GM08714 (cell line): ENCODE results near the gene DPP6.

Experiments
- H3K4me3 ChIP-seq: fragments of 200-500 bp; sonication (Bioruptor generic); 2 replicates; pipeline ENCODE4 v1.5.1; 2014; ENCODE audit warnings: mild to moderate bottlenecking, low read length, inconsistent platforms
- ZNF274 ChIP-seq: IDR thresholded peaks from 2 replicates; pipeline ENCODE4 v1.6.1; 2012; ENCODE audit warnings: mild to moderate bottlenecking, low read depth, low read length

Gene DPP6

DNA sequence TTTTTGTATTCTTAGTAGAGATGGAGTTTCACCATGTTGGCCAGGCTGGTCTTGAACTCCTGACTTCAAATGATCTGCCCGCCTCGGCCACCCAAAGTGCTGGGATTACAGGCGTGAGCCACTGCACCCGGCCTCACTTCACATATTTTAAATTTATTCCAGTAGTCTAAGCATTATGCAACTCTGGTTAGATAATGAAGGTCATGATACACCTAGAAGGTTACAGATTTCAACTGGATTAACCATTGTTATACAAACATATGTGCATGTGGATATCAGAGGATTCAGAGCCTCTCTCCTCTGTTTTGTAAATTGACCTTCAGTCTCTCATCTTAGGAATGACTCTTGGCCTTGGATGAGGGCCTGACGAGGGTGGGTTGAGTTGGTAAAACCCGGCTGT is 146.3 kb downstream of the DPP6 start:
- TF ChIP-seq ZNF274: no peak
- H3K4me3 ChIP-seq: no peak overlapping the region

DNA sequence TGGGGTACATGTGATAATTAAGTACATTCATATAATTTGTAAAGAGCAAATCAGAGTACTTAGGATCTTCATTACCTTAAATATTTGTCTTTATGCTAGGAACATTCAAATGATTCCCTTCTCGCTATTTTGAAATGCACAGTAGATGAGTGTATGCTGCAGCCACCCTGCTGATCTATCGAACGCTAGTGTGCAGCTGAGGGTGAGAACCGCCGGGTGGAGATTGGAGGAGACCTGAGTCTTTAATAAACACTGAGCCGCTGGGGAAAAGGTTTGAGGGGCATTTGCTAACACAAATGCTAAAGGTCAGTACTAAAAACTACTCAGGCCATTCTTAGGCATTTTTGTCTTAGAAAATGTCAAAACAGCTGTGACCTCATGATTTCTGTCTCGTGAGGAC is 148.0 kb downstream of the DPP6 start:
- TF ChIP-seq ZNF274: no peak
- no peak overlapping the region for H3K4me3 ChIP-seq

DNA sequence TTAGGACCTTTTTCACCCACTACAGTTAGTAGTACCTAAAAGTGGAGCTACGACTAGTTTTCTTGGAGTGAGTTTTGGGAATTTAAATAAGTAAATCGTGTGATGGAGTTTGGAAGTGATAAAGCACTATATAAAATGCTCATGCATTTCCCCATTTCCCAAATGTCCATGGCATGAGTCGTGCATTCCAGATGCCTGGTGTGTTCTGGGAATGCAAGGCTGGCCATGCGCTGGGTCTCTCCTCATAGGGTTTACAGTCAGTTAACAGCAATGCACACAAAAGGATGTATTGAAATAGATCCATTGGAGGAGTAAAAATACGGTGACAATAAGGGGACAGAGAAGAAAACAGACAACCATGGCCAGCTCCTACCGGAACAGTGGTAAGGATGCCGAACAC is 149.8 kb downstream of the DPP6 start:
- TF ChIP-seq ZNF274: no peak
- H3K4me3 ChIP-seq: no peak overlapping the region

DNA sequence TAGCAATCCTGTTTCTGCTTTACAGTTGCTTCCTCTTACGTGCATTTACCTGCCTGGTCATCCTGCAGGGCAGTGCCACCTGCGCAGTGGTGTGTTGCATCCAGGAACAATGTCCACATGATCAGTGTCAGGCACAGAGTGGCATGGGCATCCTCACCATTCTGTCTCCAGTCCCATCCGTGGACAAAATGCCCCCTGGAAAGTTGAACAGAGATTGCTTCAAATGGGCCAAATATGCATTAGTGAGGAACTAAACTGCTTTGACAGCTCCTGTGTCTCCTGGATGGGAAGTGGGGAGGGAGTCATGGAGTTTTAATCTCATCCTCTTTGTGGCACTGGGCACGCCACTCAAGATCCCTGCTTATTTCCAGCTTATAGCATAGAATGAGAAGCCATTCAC is 151.8 kb downstream of the DPP6 start:
- no peak overlapping the region for H3K4me3 ChIP-seq
- no peak for TF ChIP-seq ZNF274

DNA sequence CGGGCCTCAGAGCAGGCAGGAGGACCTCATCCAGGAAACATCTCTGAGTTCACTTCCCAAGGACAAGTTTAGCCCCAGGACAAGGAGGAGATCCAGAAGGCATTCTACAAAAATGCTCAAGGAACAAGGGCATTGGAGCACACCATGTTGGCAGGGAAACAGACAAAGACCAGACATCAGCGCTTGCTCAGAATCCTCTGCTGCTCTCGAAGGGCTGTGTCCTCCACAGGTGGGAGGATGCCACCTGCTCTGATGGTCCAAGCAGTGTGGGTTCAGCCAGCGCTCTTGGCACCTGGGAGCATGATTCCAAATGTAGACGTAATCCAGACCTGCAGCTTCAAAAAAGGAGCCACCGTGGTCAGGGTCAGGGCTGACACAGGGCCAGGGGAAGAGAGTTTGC is 160.7 kb downstream of the DPP6 start:
- TF ChIP-seq ZNF274: no peak

DNA sequence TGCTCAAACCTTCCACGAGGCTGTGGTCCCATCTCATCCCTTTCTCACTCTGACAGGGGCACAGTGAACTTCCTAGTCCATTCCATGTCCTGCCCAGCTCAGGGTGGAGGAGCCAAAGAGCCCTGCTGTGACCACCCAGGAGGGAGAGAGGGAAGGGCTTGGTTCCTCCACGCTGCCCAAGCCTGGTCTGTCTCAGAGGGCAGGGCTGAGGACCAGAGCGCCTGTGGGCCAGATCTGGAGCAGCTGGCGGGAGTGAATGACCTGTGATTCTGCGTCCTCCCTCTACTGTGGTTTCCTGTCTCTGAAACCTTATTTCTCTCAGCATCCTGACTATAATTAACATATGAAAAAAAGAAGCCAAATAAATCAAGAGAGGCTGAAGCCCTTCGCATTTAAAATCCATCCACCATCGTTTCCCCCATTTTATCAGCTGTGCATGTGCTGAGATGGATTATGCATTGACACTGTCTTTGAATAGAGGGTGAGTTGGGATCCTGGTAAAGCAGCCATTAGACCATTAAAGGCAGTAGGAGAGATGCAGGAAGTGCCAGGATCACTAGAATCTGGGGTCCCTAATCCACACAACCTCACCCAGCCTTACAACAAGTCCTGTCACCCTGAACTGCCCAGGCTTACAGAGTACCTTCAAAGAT is 165.6 kb downstream of the DPP6 start:
- no peak overlapping the region for H3K4me3 ChIP-seq
- TF ChIP-seq ZNF274: no peak

More for the DNA sequence above, 160.7 kb downstream of the DPP6 start:
- no peak overlapping the region for H3K4me3 ChIP-seq

DNA sequence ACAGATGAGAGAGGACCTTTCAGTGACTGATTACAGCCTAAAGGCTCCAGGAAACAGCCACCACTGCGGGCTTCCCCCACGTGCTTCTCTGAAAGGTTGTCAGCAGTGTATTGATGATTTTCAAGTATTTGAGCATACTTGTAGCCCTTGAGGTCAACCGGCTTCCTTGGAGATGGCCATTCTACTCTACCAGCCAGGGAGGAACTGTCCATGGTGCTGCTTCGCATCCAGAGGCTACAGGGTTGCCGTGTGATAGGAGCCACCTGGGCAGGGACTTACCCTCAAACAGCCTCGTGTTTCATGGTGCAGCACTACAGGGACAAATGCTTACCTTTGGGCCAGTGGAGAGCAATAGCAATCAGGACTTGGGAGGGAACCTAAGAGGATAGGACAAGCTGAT is 179.5 kb downstream of the DPP6 start:
- TF ChIP-seq ZNF274: no peak
- no peak overlapping the region for H3K4me3 ChIP-seq

DNA sequence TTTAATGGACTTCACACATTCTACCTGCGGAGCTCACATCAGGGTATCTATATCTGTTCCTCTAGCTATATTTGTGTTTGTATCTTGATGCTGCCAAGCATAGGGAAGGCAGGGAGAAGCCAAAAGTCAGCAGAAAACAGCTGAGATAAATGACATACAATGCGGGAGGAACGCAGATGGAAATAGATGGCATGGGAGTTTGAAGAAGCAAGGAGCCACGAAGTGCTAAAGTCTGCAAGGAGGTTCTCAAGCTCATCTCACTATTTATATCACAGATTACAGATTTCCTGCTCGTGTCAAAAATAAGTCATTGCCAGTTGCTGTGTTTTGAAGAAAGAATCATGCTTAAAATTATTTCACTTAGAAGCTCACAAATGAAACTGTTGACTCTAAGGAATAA is 180.5 kb downstream of the DPP6 start:
- no peak overlapping the region for H3K4me3 ChIP-seq
- no peak for TF ChIP-seq ZNF274

DNA sequence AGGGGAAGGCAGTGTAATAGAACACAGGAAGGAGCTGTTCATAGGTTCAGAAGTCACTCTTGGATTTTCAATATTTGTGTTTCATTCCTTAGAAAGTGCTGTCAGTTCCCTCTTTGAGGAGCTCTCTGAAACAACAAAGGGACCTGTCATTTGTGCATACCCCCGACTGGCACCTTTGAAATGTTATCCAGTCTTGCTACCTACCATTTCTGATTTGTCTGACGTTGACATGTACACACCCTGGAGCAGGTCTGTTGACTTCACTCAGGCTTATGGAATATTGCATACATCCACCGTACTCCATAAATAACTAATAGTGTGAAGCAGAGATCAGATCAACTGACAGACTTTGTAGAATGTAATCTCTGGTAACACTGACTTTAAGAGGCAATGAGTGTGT is 189.8 kb downstream of the DPP6 start:
- no peak overlapping the region for H3K4me3 ChIP-seq
- TF ChIP-seq ZNF274: no peak

DNA sequence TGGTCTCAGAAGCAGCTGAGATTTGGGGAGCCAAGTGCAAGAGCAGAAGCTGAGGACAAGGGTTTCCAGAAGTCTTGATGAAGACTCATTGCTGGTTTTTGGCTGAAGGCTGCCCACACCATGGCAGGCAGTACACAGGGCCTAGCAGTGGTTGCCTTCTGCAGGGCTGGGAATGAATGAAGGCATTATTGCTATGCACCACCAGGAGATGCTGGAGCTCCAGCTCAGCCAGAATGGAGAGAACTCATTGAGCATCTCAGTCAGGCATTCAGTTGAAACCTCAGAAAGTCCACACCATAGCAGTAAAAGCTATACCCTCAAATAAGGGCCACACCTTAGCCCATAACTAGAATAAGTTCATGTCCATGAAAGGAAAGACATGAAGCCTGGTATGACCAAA is 190.5 kb downstream of the DPP6 start:
- no peak for TF ChIP-seq ZNF274
- H3K4me3 ChIP-seq: no peak overlapping the region

DNA sequence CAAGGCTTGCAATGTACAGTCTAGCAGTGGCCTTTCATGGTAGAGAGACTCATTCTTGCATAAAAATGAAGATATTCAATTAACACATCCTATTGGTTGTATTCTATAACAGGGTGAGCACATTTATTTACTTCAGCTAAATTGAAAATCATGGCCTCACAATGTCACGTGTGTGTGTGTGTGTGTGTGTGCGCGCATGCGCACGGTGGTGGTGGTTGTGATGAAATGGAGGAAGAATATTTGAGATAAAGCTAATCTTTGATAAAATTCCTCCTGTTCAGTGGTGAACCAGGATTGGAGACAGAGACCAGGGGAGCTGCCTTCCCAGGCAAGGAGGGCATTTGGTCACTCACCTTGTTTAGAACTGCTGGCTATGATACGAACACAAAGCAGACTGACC is 199.8 kb downstream of the DPP6 start:
- no peak overlapping the region for H3K4me3 ChIP-seq
- no peak for TF ChIP-seq ZNF274

DNA sequence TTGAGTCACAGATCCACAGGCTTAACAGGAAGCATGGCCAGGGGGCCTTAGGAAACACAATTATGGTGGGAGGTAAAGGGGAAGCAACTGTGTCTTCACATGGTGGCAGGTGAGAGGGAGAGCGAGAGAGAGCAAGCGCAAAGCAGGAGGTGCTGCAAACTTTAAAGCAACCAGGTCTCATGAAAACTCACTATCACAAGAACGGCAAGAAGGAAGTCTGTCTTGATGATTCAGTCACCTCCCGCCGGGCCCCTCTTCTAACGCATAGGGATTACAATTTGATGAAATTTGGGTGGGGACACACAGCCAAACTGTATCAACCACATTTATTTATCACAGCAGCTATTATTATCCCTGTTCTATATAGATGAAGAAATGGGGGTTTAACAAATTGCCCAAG is 201.6 kb downstream of the DPP6 start:
- TF ChIP-seq ZNF274: no peak
- no peak overlapping the region for H3K4me3 ChIP-seq

DNA sequence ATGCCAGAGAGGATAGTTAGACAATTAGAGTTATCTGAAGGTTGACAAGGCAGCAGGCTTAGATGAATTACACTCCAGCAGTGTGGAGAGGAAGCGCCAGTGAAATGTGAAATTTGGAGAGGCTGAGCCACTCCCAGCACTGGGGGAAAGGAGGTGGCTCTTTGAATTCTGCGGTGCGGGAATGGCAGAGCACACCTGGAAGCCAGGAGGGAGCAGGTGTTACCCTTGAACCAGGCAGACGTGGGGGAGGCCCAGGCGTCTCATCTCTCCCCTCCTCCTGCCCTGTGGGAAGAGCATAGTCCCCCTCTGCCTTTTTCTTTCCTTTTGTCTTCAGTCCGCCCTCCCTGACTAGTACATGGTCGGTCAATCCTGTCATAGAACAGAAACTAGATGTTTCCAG is 203.1 kb downstream of the DPP6 start:
- no peak overlapping the region for H3K4me3 ChIP-seq
- TF ChIP-seq ZNF274: no peak

DNA sequence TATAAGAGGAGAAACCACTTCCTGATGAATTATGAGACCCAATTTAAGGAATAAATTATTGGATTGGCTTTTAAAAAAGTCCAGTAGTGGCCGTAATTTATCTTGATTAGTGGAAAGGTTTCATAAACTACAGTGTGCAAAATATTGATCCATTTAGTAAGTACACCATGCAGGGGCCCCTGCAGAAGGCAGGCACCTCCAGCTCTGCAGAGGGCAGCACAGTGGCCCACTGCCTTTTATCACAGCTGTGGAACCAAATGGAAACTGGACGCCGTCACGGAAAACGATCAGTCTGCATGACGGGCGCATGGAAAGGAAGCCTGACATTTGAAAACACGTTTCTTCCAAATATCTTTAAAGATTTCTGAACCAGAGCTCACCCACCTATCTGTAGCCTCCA is 204.0 kb downstream of the DPP6 start:
- TF ChIP-seq ZNF274: no peak
- H3K4me3 ChIP-seq: no peak overlapping the region

DNA sequence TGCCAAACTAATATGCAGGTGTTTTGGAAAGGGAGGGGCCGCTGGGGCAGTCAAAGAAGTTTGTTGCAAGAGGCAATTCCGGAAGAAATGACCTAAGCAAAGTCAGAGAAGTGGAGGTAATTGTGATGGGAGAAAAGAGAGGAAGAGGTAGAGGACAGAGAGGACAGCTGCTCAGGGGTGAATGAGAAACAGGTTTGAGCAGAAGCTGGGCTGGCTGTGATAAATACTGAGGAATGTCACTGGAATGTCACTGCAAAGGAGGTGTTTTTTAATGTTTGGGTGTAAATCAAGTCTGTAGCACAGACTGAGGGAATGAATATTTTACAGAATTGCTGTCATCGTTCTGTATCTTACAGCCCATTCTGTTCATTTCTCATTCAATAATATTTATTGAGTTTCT is 207.2 kb downstream of the DPP6 start:
- no peak for TF ChIP-seq ZNF274
- no peak overlapping the region for H3K4me3 ChIP-seq

DNA sequence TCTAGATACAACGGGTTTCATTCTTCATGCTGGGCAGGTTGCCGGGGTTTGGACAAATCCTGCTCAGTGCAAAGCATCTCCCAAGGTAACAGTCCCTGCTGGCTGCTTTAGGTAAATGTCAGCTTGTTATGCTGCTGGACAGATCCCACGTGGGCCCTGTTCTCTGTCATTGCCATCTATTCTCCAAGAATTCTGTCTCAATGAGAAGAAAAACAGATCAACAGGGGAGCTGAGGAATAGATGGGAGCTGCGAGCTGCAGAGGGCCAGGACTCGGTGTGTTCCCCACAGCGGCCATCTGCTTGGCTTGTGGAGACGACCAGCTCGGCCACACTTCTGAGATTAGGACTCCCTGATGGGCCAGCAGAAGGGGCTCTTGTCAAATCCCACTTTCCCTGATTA is 235.2 kb downstream of the DPP6 start:
- H3K4me3 ChIP-seq: no peak overlapping the region
- TF ChIP-seq ZNF274: no peak
